SK-N-SH treated with all-trans-retinoic acid at 6 μM for 48 hours (cell line): ENCODE measurements around the gene EFNB2.

Experiments
- ATAC-seq: fragments of 200-7000 bp; cut with Tn5 transposase; 3 replicates; pipeline ENCODE4 v1.9.1; 2020; ENCODE audit warnings: mild to moderate bottlenecking, moderate library complexity
- ARNTL ChIP-seq: fragments of 450-650 bp; formaldehyde crosslinking; IDR thresholded peaks from 2 replicates; pipeline ENCODE4 v1.5.0; 2020; ENCODE audit warnings: low read depth, mild to moderate bottlenecking, moderate library complexity, borderline replicate concordance
- BACH2 ChIP-seq: fragments of 250-450 bp; sonication (Bioruptor Pico); IDR thresholded peaks from 2 replicates; pipeline ENCODE4 v1.9.0; 2021; ENCODE audit warnings: mild to moderate bottlenecking, borderline replicate concordance
- CREB5 ChIP-seq: fragments of 250-450 bp; sonication (Bioruptor Pico); IDR thresholded peaks from 2 replicates; pipeline ENCODE4 v1.5.1; 2020; ENCODE audit warnings: low read depth, mild to moderate bottlenecking, moderate library complexity
- CSDC2 ChIP-seq: fragments of 250-450 bp; sonication (Bioruptor Pico); IDR thresholded peaks from 2 replicates; pipeline ENCODE4 v1.5.0; 2020; ENCODE audit warnings: mild to moderate bottlenecking, moderate library complexity
- ESRRG ChIP-seq: fragments of 250-450 bp; sonication (Bioruptor Pico); IDR thresholded peaks from 2 replicates; pipeline ENCODE4 v1.6.1; 2021; ENCODE audit warnings: mild to moderate bottlenecking
- GLIS3 ChIP-seq: fragments of 250-450 bp; sonication (Bioruptor Pico); IDR thresholded peaks from 2 replicates; pipeline ENCODE4 v1.5.0; 2020; ENCODE audit warnings: mild to moderate bottlenecking, moderate library complexity
- ISL1 ChIP-seq: fragments of 250-450 bp; sonication (Bioruptor Pico); IDR thresholded peaks from 2 replicates; pipeline ENCODE4 v2.1.2; 2022; ENCODE audit warnings: mild to moderate bottlenecking, moderate library complexity
- OSR1 ChIP-seq: fragments of 250-450 bp; sonication (Bioruptor Pico); IDR thresholded peaks from 2 replicates; pipeline ENCODE4 v1.8.0; 2022; ENCODE audit warnings: moderate library complexity, mild to moderate bottlenecking, inconsistent platforms
- PPARA ChIP-seq: fragments of 250-450 bp; sonication (Bioruptor Pico); IDR thresholded peaks from 2 replicates; pipeline ENCODE4 v1.5.0; 2020; ENCODE audit warnings: mild to moderate bottlenecking, borderline replicate concordance
- RARB ChIP-seq: fragments of 250-450 bp; sonication (Bioruptor Pico); IDR thresholded peaks from 2 replicates; pipeline ENCODE4 v1.8.0; 2021; ENCODE audit warnings: mild to moderate bottlenecking, moderate library complexity
- SNAI2 ChIP-seq: fragments of 250-450 bp; sonication (Bioruptor Pico); IDR thresholded peaks from 2 replicates; pipeline ENCODE4 v1.5.0; 2020; ENCODE audit warnings: mild to moderate bottlenecking, moderate library complexity
- TCF4 ChIP-seq: fragments of 250-450 bp; sonication (Bioruptor Pico); IDR thresholded peaks from 2 replicates; pipeline ENCODE4 v1.8.0; 2021; ENCODE audit warnings: mild to moderate bottlenecking, moderate library complexity, borderline replicate concordance
- TOX ChIP-seq: fragments of 250-450 bp; sonication (Bioruptor Pico); IDR thresholded peaks from 2 replicates; pipeline ENCODE4 v1.8.0; 2021; ENCODE audit warnings: mild to moderate bottlenecking, moderate library complexity, borderline replicate concordance
- TSHZ2 ChIP-seq: fragments of 250-450 bp; sonication (Bioruptor Pico); IDR thresholded peaks from 2 replicates; pipeline ENCODE4 v1.5.0; 2020; ENCODE audit warnings: mild to moderate bottlenecking, moderate library complexity
- ZC3H10 ChIP-seq: fragments of 250-450 bp; sonication (Bioruptor Pico); IDR thresholded peaks from 2 replicates; pipeline ENCODE4 v1.5.1; 2021; ENCODE audit warnings: mild to moderate bottlenecking, moderate library complexity
- ZNF70 ChIP-seq: fragments of 450-650 bp; formaldehyde crosslinking; IDR thresholded peaks from 2 replicates; pipeline ENCODE4 v1.5.0; 2020; ENCODE audit warnings: mild to moderate bottlenecking, moderate library complexity
- ZNF8 ChIP-seq: fragments of 450-650 bp; formaldehyde crosslinking; IDR thresholded peaks from 2 replicates; pipeline ENCODE4 v1.5.0; 2020; ENCODE audit warnings: mild to moderate bottlenecking, moderate library complexity
- TF ChIP-seq, protein P1 (sequence below): fragments of 250-450 bp; sonication (Bioruptor Pico); IDR thresholded peaks from 2 replicates; pipeline ENCODE4 v1.8.0; 2020; ENCODE audit warnings: mild to moderate bottlenecking, moderate library complexity, borderline replicate concordance

EFNB2 gene

GRCh38 chr13:106440866-106441265 is 94.6 kb downstream of the EFNB2 start:
- TF ChIP-seq OSR1 (CRISPR knock-in tag) (no peak), ESRRG (CRISPR knock-in tag) (no peak), ISL1 (CRISPR knock-in tag) (no peak), ZNF8 (CRISPR knock-in tag) (no peak), BACH2 (CRISPR knock-in tag) (no peak), GLIS3 (CRISPR knock-in tag) (no peak), ZNF70 (CRISPR knock-in tag) (no peak), ARNTL (CRISPR knock-in tag) (no peak), ZC3H10 (CRISPR knock-in tag) (no peak), TSHZ2 (CRISPR knock-in tag) (no peak), SNAI2 (CRISPR knock-in tag) (no peak), CREB5 (CRISPR knock-in tag) (no peak), CSDC2 (no peak), TOX (CRISPR knock-in tag) (no peak), TCF4 (CRISPR knock-in tag) (no peak), PPARA (CRISPR knock-in tag) (no peak), RARB (no peak)
- TF ChIP-seq, protein P1, sequence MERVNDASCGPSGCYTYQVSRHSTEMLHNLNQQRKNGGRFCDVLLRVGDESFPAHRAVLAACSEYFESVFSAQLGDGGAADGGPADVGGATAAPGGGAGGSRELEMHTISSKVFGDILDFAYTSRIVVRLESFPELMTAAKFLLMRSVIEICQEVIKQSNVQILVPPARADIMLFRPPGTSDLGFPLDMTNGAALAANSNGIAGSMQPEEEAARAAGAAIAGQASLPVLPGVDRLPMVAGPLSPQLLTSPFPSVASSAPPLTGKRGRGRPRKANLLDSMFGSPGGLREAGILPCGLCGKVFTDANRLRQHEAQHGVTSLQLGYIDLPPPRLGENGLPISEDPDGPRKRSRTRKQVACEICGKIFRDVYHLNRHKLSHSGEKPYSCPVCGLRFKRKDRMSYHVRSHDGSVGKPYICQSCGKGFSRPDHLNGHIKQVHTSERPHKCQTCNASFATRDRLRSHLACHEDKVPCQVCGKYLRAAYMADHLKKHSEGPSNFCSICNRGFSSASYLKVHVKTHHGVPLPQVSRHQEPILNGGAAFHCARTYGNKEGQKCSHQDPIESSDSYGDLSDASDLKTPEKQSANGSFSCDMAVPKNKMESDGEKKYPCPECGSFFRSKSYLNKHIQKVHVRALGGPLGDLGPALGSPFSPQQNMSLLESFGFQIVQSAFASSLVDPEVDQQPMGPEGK (CRISPR knock-in tag), result no peak
- ATAC-seq, result no peak
